Measurements from ENCODE around the gene SNRPN.

The SNRPN gene

GRCh38 chr15:24955531-24955921, 739 bp downstream of the SNRPN start:
- H2AFZ ChIP-seq (ENCODE audit: low read length): peak overlapping the region; percentile 12

GRCh38 chr15:24956111-24956838, 1.5 kb downstream of the SNRPN start:
- no peaks in the 10 kb centered on the region for H4K20me1 ChIP-seq (ENCODE audit: insufficient read depth, low read length)
- H3K9me2 ChIP-seq (replicated peaks; ENCODE audit: insufficient read depth, low read length): no peaks in the 10 kb centered on the region
- H3K4me3 ChIP-seq (ENCODE audit: low read length): peak overlapping the region; percentile 93
- H3F3A ChIP-seq (ENCODE audit: insufficient read depth, low read length): 0 out of 2 replicates have a peak, but pooled peaks cover 4% of the 10 kb centered on the region
- peak overlapping the region; percentile 78; the same call in 1 of the 2 replicates for H3K27ac ChIP-seq (ENCODE audit: low read length)
- no peaks in the 10 kb centered on the region for H3K4me1 ChIP-seq (ENCODE audit: low read length)
- peaks cover 57% of the 10 kb centered on the region for H3K79me2 ChIP-seq (ENCODE audit: low read length)
- H3K9ac ChIP-seq (ENCODE audit: low read length): peak overlapping the region; percentile 78
- TF ChIP-seq CTCF (IDR thresholded peaks at IDR 0.05; ENCODE audit: low read length) (no peak), EZH2 (optimal IDR thresholded peaks at IDR 0.05; ENCODE audit: low read depth, low read length) (no peak), EZH2phosphoT487 (IDR thresholded peaks at IDR 0.05; ENCODE audit: low read length) (no peak)
- H3K27me3 ChIP-seq (replicated peaks; ENCODE audit: insufficient read depth, low read length): no peaks in the 10 kb centered on the region
- H3K36me3 ChIP-seq (replicated peaks; ENCODE audit: insufficient read depth, low read length): no peaks in the 10 kb centered on the region; the same call in 1 of the 2 replicates
- H3K4me2 ChIP-seq (ENCODE audit: low read depth, low read length): peak overlapping the region; percentile 46
- H2AFZ ChIP-seq (ENCODE audit: low read length): peak overlapping the region; percentile 25
- peak; percentile 74 for DNase-seq
- no peaks in the 10 kb centered on the region for H3K9me3 ChIP-seq (replicated peaks; ENCODE audit: insufficient read depth, low read length)

More at GRCh38 chr15:24955531-24955921, 739 bp downstream of the SNRPN start:
- Histone ChIP-seq H4K20me1 (ENCODE audit: insufficient read depth, low read length) (no peaks in the 10 kb centered on the region), H3K79me2 (ENCODE audit: low read length) (peaks cover 50% of the 10 kb centered on the region), H3K9me3 (replicated peaks; ENCODE audit: insufficient read depth, low read length) (no peaks in the 10 kb centered on the region), H3K9ac (ENCODE audit: low read length) (peak overlapping the region; percentile 78), H3K4me2 (ENCODE audit: low read depth, low read length) (peak overlapping the region; percentile 32; the same call in 1 of the 2 replicates), H3K36me3 (replicated peaks; ENCODE audit: insufficient read depth, low read length) (no peaks in the 10 kb centered on the region), H3K4me3 (ENCODE audit: low read length) (peak overlapping the region; percentile 93), H3F3A (ENCODE audit: insufficient read depth, low read length) (0 out of 2 replicates have a peak, but pooled peaks cover 4% of the 10 kb centered on the region), H3K27me3 (replicated peaks; ENCODE audit: insufficient read depth, low read length) (no peaks in the 10 kb centered on the region), H3K9me2 (replicated peaks; ENCODE audit: insufficient read depth, low read length) (no peaks in the 10 kb centered on the region), H3K4me1 (ENCODE audit: low read length) (no peaks in the 10 kb centered on the region), H3K27ac (ENCODE audit: low read length) (peak overlapping the region; percentile 78)
- TF ChIP-seq EZH2 (optimal IDR thresholded peaks at IDR 0.05; ENCODE audit: low read depth, low read length) (no peak), EZH2phosphoT487 (IDR thresholded peaks at IDR 0.05; ENCODE audit: low read length) (no peak), CTCF (IDR thresholded peaks at IDR 0.05; ENCODE audit: low read length) (no peak)
- DNase-seq: no peak

DNA sequence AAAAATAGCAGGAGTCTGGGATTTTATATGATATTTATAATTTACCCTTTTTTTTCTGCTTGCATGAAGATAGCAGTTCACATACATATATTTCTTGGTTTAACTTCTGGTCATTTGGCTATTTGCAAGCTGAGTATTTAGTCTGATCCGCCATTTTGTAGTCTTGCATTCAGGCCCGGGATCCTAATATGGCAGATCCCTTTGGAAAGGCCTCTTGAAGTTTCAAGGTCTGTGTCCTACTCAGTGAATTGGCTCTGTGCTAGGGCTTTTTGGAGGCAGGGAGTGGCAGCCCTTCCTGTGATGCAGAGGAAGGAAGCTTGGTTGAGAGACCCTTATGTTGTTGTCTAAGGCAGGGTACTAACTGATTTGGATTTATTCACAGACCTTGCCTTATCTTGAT, 2.9 kb downstream of the SNRPN start:
- H3K79me2 ChIP-seq (ENCODE audit: low read length): peaks cover 66% of the 10 kb centered on the region

More for the DNA sequence above, 2.9 kb downstream of the SNRPN start:
- Histone ChIP-seq H3K4me1 (ENCODE audit: low read length) (no peaks in the 10 kb centered on the region), H3F3A (ENCODE audit: insufficient read depth, low read length) (0 out of 2 replicates have a peak, but pooled peaks cover 4% of the 10 kb centered on the region), H3K36me3 (replicated peaks; ENCODE audit: insufficient read depth, low read length) (no peaks in the 10 kb centered on the region; the same call in 1 of the 2 replicates), H3K27ac (ENCODE audit: low read length) (no peak overlapping the region), H3K9ac (ENCODE audit: low read length) (no peak overlapping the region), H3K9me2 (replicated peaks; ENCODE audit: insufficient read depth, low read length) (no peaks in the 10 kb centered on the region), H4K20me1 (ENCODE audit: insufficient read depth, low read length) (no peaks in the 10 kb centered on the region), H3K27me3 (replicated peaks; ENCODE audit: insufficient read depth, low read length) (no peaks in the 10 kb centered on the region), H2AFZ (ENCODE audit: low read length) (no peak overlapping the region), H3K4me2 (ENCODE audit: low read depth, low read length) (no peak overlapping the region), H3K9me3 (replicated peaks; ENCODE audit: insufficient read depth, low read length) (no peaks in the 10 kb centered on the region), H3K4me3 (ENCODE audit: low read length) (no peak overlapping the region)
- TF ChIP-seq EZH2 (optimal IDR thresholded peaks at IDR 0.05; ENCODE audit: low read depth, low read length): no peak
- no peak for TF ChIP-seq CTCF (IDR thresholded peaks at IDR 0.05; ENCODE audit: low read length)
- TF ChIP-seq EZH2phosphoT487 (IDR thresholded peaks at IDR 0.05; ENCODE audit: low read length): no peak
- DNase-seq: no peak

Measured in MM.1S (cell line).